NCI-H2029 (cell line): ENCODE data around the gene ADAP1.
"Not testable (repeated sequence)": the region's sequence is repeated elsewhere in the genome, so short reads cannot be mapped to it uniquely, and the experiment has no call there.

Experiments
- DNase-seq: peaks from one replicate; lab custom pipeline; 2025; lab: John Stamatoyannopoulos, UW

ADAP1 gene

DNA sequence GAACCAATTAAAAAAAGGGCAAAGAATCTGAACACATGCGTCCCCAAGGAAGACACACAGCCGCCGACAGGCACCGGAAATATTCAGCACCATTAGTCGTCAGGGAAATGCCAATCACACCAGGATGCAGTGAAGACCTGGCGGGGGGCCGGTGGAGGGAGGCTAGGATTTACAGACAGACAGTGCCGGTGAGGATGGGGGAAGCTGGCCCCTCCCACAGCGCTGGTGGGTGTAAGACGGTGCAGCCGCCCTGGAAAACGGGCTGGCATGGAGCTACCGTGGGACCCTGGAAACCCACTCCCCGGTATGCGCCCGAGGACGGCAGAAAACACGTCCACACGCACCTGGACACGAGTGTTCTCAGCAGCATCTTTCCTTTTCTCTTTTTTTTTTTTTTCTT lies 4.8 kb upstream of the ADAP1 start:
- DNase-seq = no peak

DNA sequence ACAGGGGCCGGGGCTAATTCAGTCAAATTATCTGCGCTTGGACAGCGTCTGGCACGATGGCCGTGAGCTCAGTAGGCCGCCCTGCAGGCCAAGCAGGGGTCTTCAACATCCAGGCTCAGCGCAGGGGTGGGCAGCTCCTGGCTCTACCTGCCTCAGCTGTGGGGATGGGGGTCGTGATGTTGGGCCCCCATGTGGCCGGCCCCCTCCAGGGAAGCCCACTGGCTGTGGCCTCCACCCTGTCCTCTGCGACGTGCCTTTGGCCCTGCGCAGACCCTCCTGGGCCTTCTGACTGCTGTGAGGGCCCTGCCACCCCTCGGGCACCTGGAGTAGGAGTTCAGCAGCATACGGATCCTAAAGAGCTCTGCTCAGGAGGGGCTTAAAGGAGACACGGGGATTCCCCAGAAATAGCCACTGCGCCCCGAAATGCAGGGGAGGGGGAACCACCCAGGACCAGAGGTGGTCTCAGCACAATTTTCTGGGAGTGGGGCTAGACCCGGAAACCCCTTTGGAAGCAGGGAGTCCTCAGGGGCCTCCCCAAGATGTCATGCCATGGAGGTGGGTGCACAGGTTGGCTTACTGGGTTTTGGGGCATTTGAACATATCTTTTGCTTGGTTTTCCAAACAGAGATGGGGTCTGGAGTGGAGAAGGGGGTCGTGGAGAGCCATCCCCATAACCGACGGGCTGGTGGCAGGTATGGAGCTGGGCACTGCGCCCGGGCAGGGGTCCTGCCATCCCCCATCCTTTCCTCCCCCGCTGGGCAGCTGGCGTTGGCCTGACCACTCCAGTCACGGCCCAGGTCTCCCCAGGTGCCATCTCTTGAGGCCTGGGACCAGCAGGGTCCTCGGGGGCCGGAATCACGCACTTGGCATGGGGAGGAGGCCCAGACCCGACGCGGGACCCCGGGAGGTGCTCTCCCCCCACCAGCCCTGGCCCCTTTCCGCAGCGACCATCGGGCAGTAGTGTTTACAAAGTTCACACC lies 4.0 kb upstream of the ADAP1 start:
- DNase-seq = no peak

DNA sequence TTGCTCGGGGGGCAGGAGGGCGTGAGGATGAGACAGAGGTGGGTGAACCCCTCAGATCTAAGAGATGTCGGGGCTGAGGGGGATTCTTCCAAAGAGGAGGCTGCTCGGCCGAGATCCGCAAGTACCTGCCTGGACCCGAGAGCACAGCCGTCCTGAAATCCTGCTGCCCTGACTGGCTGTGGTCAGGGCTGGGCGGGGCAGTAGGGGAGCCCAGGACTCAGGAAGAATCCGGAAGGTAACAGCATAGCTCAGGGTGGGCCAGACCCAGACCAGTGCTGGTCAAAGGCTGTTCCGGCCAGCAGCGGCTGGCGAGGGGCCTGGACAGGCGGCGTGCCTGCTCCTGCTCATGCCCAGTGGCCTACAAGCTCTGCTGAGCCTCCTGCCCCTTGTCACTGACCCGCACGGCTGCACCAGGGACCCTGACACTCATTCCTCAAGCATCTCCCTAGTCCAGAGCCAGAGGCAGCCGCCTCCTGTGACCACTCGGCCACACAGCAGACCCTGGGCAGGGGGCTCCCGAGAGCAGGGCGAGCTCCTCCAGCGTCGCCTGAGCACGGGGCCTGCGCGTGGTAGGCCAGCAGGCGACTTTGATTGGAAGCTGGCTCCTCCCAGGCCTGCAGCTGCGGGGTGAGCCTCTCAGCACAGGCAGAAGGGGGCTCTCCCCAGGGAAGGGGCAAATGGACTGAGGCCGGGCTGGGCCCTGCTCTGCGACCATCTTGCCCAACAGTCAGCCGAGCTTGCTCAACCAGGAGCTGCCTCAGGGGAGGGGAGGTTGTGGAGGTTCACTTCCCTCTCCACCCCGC lies 3.1 kb upstream of the ADAP1 start:
- no peak for DNase-seq

DNA sequence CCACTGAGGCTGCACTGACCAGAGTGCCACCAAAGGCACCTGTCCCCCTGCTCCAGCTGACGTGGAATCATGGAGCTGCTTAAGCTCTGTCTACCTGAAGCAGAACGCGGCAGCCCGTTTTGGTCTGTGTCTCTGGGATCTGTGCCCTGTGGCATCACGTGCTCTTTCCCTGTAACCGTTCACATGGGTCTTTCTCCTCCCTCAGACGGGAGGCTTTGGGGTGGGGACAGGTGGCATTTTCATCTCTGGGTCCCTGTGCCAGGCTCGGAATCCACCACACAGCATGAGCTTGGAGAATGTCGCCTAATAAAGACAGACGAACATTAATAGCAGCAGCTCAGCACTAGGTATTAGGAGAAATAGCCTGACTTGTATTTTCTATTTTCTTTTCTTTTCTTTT lies 1.6 kb upstream of the ADAP1 start:
- DNase-seq = no peak

DNA sequence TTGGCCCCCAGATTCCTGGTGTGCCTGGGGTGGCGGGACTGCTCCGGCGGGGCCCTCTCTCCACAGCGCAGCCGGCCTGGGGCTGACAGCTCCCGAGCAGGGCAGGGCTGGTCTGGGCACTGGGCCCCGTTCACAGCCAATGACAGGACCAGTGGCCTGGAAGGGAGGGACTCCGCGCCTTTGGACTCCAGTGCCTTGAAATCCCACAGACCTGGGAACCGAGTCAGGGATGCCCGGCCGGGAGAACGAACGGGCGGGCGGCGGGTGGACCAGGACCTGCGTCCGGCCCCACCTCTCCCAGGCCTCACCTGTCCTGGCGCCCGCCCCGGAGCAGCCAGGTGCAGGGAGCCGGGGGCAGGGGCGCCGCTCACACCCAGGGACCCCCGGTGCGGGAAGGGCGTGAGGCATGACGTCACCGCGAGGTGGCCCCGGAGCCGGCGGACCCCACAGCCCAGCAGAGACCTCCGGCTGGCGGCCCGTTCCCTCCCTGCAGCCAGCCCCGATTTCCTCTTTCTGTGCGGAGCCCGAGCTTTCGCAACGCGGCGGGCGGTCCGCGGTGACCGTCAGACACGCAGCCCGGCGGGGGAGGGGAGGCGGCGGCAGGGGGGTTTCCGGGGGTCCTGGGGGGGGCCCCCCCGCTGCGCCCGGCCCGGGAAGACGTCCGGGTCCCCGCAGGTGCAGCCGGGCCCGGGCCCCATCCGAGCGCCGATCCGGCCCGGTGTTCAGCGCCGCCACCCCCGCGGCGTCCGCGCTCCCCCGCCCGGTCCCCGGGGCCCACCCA lies 743 bp downstream of the ADAP1 start:
- DNase-seq = no peak

DNA sequence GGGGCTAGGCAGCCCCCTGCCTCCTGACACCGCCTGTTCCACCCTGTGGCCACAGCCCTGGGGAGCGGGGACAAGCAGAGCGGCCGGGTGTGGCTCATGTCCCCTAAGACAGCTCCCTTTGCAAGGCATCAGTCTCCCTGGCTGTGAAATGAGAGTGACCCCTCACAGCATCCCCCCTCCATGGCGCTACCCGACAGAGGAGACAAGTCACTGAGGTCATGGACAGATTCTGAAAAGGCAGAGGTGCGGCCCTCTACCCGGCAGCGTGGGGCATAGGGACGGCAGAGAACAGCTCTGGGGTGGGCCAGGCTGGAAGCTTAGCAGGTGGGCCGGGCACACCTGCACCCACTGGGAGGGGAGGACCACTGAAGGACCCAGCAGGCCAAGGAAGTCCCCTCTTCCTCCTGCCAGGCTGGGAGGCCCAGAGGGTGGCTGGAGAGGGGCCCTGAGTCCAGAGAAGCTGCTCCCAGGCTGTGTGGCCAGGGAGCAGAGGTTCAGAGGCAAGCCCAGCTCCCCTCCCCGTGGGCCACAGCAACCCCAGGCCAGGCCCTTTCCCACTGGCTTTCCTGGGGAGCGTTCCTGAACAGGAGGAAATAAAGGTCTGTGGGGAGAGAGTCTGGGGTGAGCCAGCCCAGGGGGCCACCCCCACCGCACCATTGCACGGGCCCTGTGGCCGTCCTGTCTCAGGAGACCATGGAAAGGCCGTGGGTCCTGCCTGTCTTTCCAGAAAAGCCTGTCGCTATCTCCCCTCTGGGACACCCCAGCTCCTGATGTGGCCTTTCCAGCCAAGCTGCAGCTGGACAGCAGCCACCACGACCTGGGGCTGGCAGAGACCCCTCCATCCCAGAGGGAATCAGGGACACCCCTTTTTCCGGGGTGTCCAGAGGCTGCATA lies 1.7 kb downstream of the ADAP1 start:
- no peak for DNase-seq

DNA sequence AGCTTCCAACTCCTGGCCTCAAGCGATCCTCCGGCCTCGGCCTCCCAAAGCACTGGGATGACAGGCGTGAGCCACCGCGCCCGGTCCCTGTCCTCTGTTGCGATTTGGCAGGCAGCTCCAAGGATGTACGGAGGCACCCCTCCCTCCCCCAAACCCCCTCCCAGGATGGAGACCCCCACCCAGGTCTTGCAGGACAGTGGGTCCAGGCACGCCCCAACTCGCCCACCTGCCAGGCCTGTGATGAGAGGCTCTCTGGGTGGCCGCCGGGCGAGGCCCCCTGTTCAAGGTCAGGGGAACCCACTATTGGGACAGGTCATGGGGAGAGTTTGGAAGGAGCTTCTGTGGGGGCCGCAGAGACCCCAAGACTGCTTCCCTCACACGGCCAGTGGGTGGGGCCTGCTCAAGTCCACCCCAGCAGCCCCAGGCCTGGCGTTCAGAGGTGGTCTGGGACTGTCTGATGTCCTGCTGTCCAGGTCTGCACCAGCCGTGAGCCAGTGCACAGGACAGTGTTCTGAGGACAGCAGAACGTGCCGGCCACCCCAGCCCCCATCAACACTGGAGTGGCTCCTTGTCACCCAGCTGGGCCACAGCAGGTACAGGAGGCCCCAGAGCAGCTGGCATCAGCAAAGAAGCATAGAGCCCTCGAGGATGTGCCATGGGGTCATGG lies 2.5 kb downstream of the ADAP1 start:
- no peak for DNase-seq

DNA sequence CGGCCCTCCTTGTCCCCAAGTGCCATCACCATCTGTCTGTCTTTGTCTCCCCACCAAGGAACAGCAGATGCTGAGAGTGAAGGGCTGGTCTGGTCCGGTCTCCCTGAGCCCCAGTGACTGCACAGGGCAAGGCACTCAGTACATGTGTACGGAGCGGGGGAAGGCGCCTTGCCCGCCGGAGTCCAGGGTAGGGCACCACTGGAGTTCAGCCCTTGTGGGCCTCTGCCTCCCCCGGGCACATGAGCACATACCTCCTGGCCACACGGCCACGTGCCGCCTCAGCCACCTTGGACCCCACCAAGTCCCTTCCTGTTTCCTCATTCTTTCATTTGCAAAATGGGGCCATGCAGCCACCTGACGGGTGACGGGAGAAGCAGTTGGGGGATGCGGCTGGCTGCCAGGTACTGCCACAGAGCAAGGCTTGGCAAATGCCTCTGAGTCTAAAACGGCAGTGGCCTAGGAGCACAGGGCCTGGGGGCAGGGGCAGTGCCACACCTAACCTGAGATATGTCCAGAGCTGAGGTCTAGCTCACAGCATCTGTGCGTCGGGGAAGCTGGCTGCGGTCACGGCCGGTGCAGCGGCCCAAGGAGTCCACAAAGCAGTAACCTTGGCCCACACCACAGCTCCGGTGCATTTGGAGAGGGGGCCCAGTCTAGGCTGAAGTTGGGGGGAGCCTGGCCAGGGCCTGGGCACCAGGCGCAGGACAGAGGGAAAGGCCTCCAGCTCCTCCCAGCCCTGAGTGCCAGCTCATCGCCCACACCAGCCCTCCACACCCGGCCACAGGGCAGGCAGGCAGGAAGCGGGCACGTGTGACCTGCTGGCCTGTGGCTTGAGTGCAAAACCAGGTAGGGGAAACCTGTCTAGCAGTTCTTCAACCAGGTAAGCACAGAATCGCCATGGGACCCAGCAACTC lies 5.2 kb downstream of the ADAP1 start:
- DNase-seq = no peak

DNA sequence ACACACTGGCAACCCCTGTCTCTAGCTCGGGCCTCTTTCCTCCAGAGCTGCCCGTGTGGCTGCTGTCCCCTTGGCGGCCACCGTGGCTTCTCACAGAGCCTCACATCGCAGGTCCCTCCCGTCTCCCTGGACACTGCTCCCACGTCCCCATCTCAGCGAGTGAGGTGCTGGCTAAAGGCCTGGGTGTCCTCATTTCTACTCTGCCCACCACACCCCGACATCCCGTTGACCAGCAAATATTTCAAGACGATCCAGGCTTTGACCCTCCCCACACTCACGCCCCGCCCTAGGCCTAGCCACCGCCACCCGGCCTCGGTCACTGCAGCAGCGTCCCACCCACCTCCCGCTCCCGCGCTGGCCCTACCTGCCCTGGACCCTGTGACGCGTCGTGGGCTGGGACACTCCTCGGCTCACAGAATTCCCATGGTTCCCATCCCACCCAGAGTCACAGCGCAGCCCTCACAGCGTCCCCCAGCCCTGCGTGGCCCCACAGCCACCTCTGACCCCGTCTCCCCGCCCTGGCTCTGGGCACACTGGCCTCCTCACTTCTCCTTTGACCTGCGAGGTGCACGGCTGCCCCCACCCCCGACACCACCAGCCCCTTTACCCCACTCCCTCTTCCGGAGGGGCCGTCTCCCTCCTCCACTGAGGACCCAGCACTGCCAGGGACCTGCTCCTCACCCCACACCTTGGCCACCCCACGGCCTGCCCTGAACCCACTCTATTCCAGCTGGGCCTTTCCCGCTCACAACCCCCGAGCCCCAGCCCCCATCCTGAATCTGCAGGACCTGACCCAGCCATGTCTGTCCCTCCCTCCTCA lies 6.9 kb downstream of the ADAP1 start:
- DNase-seq = no peak

DNA sequence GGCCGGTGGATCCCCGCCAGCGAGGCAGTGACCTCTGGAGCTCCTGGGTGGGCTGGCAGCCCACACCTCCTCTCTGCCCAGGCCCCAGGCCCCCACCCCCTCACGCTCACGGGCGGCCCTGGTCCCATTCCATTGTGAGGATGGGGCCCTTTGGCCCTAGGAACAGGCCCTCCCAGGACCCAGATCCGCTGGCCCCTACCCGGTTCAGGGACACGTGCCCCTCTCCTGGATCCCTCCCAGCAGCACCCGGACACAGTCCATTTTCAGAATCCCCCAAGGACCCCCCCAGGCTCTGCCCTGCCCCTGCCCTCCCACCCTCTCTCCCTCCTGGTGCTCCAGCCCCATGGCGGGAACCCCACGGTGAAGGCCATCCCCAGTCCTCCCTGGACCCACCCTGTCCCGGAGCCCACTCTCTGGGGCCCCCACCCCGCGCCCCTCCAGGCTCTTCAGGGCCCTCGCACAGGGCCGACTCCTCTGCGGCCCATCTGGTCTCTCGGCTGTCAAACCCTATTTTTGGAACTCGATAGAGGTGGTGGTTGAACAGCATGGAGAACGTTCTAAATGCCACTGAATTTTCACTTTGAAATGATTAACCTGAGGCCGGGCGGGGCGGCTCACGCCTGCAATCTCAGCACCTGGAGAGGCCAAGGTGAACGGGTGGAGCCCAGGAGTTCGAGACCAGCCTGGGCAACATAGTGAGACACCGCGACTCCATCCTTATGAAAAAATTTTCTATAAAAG lies 8.1 kb downstream of the ADAP1 start:
- no peak for DNase-seq

DNA sequence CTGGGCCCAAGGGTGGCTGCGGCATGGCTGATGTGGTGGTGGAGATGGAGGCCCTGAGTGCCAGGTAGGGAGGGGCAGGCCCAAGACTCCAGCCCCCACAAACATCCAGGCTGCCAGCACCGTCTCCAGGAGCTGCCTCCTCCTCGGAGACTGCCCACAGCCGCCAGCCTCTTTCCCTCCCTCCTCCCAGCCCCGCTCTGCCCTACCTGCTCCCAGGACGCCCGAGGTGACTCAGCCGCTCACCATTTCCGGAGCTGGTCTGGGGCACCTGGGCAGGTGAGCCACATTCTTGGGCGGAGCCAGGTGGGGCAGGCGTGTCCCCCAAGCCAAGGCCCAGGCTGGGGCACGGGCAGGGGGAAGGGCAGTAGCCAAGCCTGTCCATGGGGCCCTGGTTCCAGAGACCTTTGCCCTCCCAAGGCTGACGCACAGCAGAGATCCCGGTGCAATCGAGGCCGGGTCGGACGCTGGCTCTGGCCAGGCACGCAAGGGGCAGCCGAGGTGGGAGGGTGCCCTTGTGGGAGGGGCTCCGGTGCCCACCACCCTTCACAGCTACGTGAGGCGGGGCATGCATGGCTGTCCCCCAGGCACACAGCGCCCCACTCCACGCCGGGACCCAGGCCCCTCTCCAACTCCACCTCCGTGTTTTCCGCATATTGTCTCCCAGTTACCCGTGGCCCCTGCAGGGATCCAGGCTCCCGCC lies 8.8 kb downstream of the ADAP1 start:
- DNase-seq = no peak

DNA sequence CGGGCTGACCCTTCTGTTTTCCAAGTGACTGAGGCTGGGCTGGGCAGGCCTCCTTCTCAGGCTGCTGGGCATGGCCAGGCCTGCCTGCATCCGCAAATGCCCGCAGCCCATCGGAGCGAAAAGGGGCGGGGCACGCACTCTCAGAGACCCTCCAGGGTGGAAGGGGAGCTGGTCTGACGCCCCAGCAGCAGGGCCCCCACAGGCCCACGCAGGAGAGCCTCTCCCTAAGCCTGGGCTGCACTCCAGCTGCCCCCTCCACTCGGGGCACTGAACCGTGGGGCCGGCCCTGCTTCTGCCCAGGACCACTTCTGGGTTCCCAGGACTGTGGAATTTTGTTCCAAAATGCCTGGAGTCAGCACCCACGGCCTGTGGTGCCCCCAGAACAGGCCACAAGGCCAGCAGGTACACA lies 9.3 kb downstream of the ADAP1 start:
- no peak for DNase-seq

DNA sequence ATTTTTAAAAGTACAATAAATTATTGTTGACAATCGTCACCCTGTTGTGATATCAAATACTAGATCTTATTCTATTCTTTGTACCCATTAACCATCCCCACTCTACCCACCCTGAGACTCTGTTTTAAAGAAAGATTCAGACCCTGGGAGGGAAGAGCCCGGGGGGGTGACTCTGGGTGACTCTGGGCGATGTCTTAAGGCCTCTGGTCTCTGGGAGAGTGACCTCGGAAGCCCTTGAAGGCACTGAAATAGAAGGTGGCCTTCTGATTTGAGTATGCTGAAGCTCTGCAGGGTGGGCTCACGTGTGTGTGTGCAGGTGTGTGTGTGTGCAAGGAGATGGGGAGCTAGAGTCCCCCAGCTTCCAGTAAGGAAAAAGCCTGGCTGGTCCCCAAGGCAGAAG lies 9.7 kb downstream of the ADAP1 start:
- no peak for DNase-seq

DNA sequence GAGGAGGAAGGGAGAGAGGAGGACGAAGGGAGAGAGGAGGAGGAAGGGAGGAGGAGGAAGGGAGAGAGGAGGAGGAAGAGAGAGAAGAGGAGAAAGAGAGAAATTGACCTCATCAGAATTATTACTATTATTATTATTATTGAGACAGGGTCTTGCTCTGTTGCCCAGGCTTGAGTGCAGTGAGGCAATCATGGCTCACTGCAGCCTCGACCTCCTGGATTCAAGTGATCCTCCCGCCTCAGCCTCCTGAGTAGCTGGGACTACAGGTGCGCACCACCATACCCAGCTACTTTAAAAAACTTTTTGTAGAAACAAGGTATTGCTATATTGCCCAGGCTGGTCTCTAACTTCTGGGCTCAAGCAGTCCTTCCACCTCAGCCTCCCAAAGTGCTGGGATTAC lies 10.7 kb downstream of the ADAP1 start:
- not testable (repeated sequence) for DNase-seq

DNA sequence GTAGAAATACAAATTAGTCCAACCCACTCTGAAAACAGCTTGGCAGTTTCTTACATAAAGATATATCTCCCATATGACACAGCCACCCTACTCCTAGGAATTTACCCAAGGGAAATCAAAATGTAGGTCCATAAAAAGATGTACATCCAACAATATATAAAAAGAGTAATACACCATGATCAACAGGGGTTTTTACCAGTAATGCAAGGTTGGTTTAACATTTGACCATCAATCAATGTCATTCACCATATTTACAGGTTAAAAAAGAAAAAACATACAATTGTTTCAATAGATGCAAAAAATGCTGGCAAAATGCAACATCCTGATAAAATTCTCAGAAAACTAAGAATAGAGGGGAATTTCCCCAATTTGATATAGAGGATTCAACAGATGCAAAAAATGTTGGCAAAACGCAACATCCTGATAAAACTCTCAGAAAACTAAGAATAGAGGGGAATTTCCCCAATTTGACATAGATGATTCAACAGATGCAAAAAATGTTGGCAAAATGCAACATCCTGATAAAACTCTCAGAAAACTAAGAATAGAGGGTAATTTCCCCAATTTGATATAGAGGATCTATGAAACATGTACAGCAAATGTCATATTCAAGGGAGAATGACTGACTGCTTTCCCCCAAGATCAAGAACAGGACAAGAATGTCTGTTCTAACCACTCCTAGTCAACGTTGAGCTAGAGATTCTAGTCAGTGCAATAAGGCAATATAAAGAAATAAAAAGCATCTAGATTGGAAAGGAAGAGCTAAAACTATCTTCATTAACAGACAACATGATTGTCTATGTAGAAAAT lies 13.7 kb downstream of the ADAP1 start:
- no peak for DNase-seq

DNA sequence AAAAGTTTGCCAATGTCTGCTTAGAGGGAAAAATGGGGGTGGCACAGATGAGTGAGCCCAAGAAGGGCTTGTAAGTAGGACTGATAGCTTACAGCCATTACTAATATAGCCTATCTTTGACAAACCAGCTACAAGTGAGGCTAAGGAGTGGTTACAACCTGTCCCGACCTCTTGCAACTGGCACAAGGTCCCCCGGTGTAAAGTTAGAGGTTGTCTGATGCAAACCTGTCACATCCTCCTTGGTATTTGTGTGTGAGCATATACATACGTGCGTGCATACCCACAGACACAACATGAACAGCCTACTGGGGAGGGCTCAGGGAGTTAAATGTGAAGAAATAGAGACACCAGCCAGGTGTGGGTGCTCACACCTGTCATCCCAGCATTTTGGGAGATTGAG lies 14.6 kb downstream of the ADAP1 start:
- DNase-seq = no peak
